CD4-positive, alpha-beta memory T cell (primary cell): ENCODE data around the gene SLC35B2. TPM values are rescaled to one million over a fixed set of nuclear protein-coding genes. Genes with fewer than 3 reads are reported as not detected.
A peak's percentile ranks its signal among the peaks of the same experiment; 100 is the strongest.

Experiments used
- CTCF ChIA-PET: fragments of 350-600 bp; sonication (Branson Sonifier 250); formaldehyde crosslinking; loops from one replicate; lab custom pipeline; 2021; ENCODE audit warnings: inconsistent platforms; ENCODE audit not compliant: partially characterized antibody; lab: Charles Lee
- POLR2A ChIA-PET: fragments of 350-600 bp; sonication (Branson Sonifier 250); formaldehyde crosslinking; loops from one replicate; lab custom pipeline; 2021; ENCODE audit not compliant: partially characterized antibody; lab: Charles Lee
- DNase-seq, 5 donors: peaks; one replicate each; pipeline versions ENCODE4 v3.0.0 to v3.0.0-alpha.2; 2020 to 2022; ENCODE audit warnings: mixed read lengths in 1 of 5
- H3K27ac ChIP-seq: one replicate; pipeline ENCODE4 v1.7.0; 2013; ENCODE audit warnings: low read depth, low read length
- H3K27me3 ChIP-seq: 2 replicates; pipeline ENCODE4 v1.7.0; 2013; ENCODE audit warnings: mild to moderate bottlenecking, low read length, moderate library complexity; ENCODE audit not compliant: insufficient read depth
- H3K36me3 ChIP-seq: 2 replicates; pipeline ENCODE4 v1.7.0; 2013; ENCODE audit warnings: mild to moderate bottlenecking, low read length, moderate library complexity; ENCODE audit not compliant: insufficient read depth
- H3K4me1 ChIP-seq: 2 replicates; pipeline ENCODE4 v1.7.0; 2013; ENCODE audit warnings: mild to moderate bottlenecking, low read length, moderate library complexity; ENCODE audit not compliant: insufficient read depth
- H3K4me3 ChIP-seq, 2 donors: one replicate each; pipeline ENCODE4 v1.7.0; 2013; ENCODE audit warnings: low read length in 2 of 2, mild to moderate bottlenecking in 1 of 2
- H3K9me3 ChIP-seq, 2 donors: one replicate each; pipeline ENCODE4 v1.7.0; 2013; ENCODE audit warnings: low read length in 2 of 2, control low read depth in 1 of 2; ENCODE audit not compliant: control insufficient read depth in 1 of 2
- H3K27ac Mint-ChIP-seq, 7 donors: one replicate each; pipeline ENCODE4 v1.8.0; 2020 to 2021; ENCODE audit warnings: mixed read lengths in 7 of 7, mild to moderate bottlenecking in 6 of 7, inconsistent platforms in 3 of 7, moderate library complexity in 3 of 7
- H3K27me3 Mint-ChIP-seq, 2 donors: one replicate each; pipeline ENCODE4 v1.8.0; 2020 to 2021; ENCODE audit warnings: mixed read lengths in 2 of 2
- H3K36me3 Mint-ChIP-seq, 2 donors: one replicate each; pipeline ENCODE4 v1.8.0; 2020 to 2021; ENCODE audit warnings: mixed read lengths in 2 of 2, inconsistent platforms in 1 of 2, mild to moderate bottlenecking in 1 of 2
- H3K4me1 Mint-ChIP-seq, 4 donors: one replicate each; pipeline ENCODE4 v1.8.0; 2020 to 2021; ENCODE audit warnings: mixed read lengths in 4 of 4, mild to moderate bottlenecking in 1 of 4
- H3K4me3 Mint-ChIP-seq, 8 donors: one replicate each; pipeline ENCODE4 v1.8.0; 2020 to 2021; ENCODE audit warnings: mixed read lengths in 8 of 8, mild to moderate bottlenecking in 7 of 8, moderate library complexity in 6 of 8, inconsistent platforms in 3 of 8
- H3K9me3 Mint-ChIP-seq, 8 donors: one replicate each; pipeline ENCODE4 v1.8.0; 2020 to 2021; ENCODE audit warnings: mixed read lengths in 8 of 8, mild to moderate bottlenecking in 5 of 8, inconsistent platforms in 3 of 8, moderate library complexity in 1 of 8
- intact Hi-C: fragments of 100-400 bp; cut with micrococcal nuclease; formaldehyde crosslinking; loops from one replicate; pipeline ENCODE4 v1.15.1; 2023
- polyA plus RNA-seq, 2 donors: library from polyadenylated mRNA; unstranded; fragments of 300-500 nt; fragmentation: Illumina TruSeq; gene quantifications; one replicate each; pipeline ENCODE4 v1.2.3, GENCODE V29; 2021
- total RNA-seq, 2 experiments: library from RNA; stranded (reverse); gene quantifications; one replicate each; pipeline ENCODE4 v1.2.3, GENCODE V29; 2021

Gene SLC35B2
- total and polyA plus RNA-seq, 4 experiments from 2014 or later, result 20.7 to 65.3 (median 31.2) TPM

DNA sequence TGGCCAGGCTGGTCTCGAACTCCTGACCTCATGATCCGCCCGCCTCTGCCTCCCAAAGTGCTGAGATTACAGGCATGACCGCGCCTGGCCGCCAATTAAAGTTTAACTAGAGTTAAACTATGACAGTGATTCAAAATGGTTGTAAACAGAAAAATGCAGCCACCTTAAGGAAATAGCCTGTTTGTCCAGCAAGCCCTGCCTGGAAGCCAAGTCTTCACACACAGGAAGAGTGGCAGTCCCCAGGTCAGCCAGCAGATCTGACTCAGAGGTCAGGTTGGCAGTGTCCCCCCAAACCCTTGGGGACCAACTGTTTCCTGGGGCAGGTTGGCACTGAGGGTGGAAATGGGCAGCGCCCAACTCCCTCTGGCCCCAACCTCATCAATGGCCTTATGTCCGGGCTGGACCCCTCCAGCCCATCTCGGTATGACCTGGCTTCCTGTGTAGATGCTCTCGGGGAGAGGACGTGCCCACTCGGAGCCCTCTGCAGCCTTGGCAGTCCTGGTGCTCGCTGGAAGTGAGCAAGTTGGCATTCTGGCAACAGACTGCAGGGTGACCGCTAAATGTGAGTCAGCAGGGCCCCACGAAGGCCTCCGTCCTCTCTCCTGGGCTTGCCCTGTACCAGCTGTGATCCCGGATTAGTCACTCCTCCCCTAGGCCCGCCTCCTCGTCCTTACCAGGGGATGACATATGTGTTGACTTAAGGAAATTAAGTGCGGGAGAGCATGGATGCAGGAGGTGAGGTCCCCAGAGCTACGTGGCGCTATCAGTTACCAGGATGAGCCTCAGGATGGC lies 20.1 kb downstream of the SLC35B2 start:
- CTCF ChIA-PET, result interaction anchor here (0.6 to 5.3 kb wide), 22 partner anchors 9 to 1247 kb away, joined by 3 to 84 read pairs (median 6); partner anchors contain the start of genes HSP90AB1, SLC29A1 and SLC35B2
- Histone ChIP-seq H3K27me3 (no peaks in the 10 kb centered on the region), H3K4me1 (peaks cover 12% of the 10 kb centered on the region), H3K4me3 (peak overlapping the region; percentile 8 to 95), H3K36me3 (no peaks in the 10 kb centered on the region), H3K27ac (peak overlapping the region; percentile 93), H3K9me3 (no peaks in the 10 kb centered on the region)
- peak overlapping the region; percentile 89 to 98 (median 95) for H3K27ac Mint-ChIP-seq
- intact Hi-C loops, result loop anchor here (1.0 kb wide), 2 partner anchors 14 to 141 kb away; partner anchors contain the start of gene SLC29A1
- H3K36me3 Mint-ChIP-seq, result no peaks in the 10 kb centered on the region
- peaks cover 2 to 15% (median 9%) of the 10 kb centered on the region in 4 donors for H3K4me1 Mint-ChIP-seq
- peak overlapping the region; percentile 85 to 93 (median 90) for H3K4me3 Mint-ChIP-seq
- no peaks in the 10 kb centered on the region for H3K27me3 Mint-ChIP-seq
- peak in 1 of 5 donors; percentile 82 for DNase-seq
- POLR2A ChIA-PET, result interaction anchor here (0.6 to 2.2 kb wide), 10 partner anchors 10 to 893 kb away, joined by 3 to 71 read pairs (median 4); partner anchors contain the start of genes HSP90AB1, SLC29A1 and SLC35B2
- no peaks in the 10 kb centered on the region for H3K9me3 Mint-ChIP-seq

- Histone ChIP-seq H3K9me3 (no peaks in the 10 kb centered on the region), H3K4me1 (peaks cover 12% of the 10 kb centered on the region), H3K4me3 (no peak overlapping the region), H3K27ac (no peak overlapping the region), H3K36me3 (no peaks in the 10 kb centered on the region), H3K27me3 (no peaks in the 10 kb centered on the region)
- Mint-ChIP-seq H3K4me1 (peaks cover 2 to 15% (median 9%) of the 10 kb centered on the region in 4 donors), H3K4me3 (peak overlapping the region in 1 of 8 donors; percentile 48), H3K9me3 (no peaks in the 10 kb centered on the region), H3K36me3 (no peaks in the 10 kb centered on the region), H3K27me3 (no peaks in the 10 kb centered on the region), H3K27ac (no peak overlapping the region)
- ChIA-PET CTCF (interaction anchor here (0.7 to 5.3 kb wide), 14 partner anchors 8 to 1248 kb away, joined by 3 to 84 read pairs (median 3); partner anchors contain the start of genes HSP90AB1 and SLC29A1), POLR2A (interaction anchor here (2.2 to 4.2 kb wide), 2 partner anchors 10 to 12 kb away, joined by 16 to 29 read pairs; partner anchors contain the start of genes HSP90AB1 and SLC29A1)
- DNase-seq, result no peak
- intact Hi-C loops, result no loop called here
Measured at GRCh38 chr6:44235891-44236516, 21.3 kb downstream of the SLC35B2 start.

- no peaks in the 10 kb centered on the region for H3K27me3 Mint-ChIP-seq
- POLR2A ChIA-PET, result interaction anchor here (4.2 kb wide), 1 partner anchor 11 kb away, joined by 29 read pairs; the partner anchor contains the start of gene HSP90AB1
Measured at GRCh38 chr6:44235269-44235668, 22.1 kb downstream of the SLC35B2 start.

GRCh38 chr6:44234101-44235025 lies 23.0 kb downstream of the SLC35B2 start:
- no peaks in the 10 kb centered on the region for H3K27me3 ChIP-seq
- no peak for DNase-seq
- H3K36me3 ChIP-seq, result no peaks in the 10 kb centered on the region
- Mint-ChIP-seq H3K27me3 (no peaks in the 10 kb centered on the region), H3K4me1 (peaks cover 2 to 15% (median 9%) of the 10 kb centered on the region in 4 donors), H3K36me3 (no peaks in the 10 kb centered on the region), H3K9me3 (no peaks in the 10 kb centered on the region), H3K4me3 (no peak overlapping the region), H3K27ac (peak overlapping the region in 1 of 7 donors; percentile 41)
- H3K27ac ChIP-seq, result no peak overlapping the region
- intact Hi-C loops, result no loop called here
- no peaks in the 10 kb centered on the region for H3K9me3 ChIP-seq
- no peak overlapping the region for H3K4me3 ChIP-seq
- POLR2A ChIA-PET, result interaction anchor here (4.2 kb wide), 1 partner anchor 12 kb away, joined by 29 read pairs; the partner anchor contains the start of gene HSP90AB1
- H3K4me1 ChIP-seq, result peaks cover 12% of the 10 kb centered on the region
- CTCF ChIA-PET, result interaction anchor here (0.7 to 5.3 kb wide), 6 partner anchors 10 to 65 kb away, joined by 3 to 84 read pairs (median 6); partner anchors contain the start of genes HSP90AB1, SLC29A1 and SLC35B2

More at GRCh38 chr6:44235269-44235668, 22.1 kb downstream of the SLC35B2 start:
- Histone ChIP-seq H3K27me3 (no peaks in the 10 kb centered on the region), H3K4me1 (peaks cover 12% of the 10 kb centered on the region), H3K4me3 (no peak overlapping the region), H3K27ac (no peak overlapping the region), H3K9me3 (no peaks in the 10 kb centered on the region), H3K36me3 (no peaks in the 10 kb centered on the region)
- CTCF ChIA-PET, result interaction anchor here (0.9 to 5.3 kb wide), 9 partner anchors 9 to 66 kb away, joined by 3 to 84 read pairs (median 5); partner anchors contain the start of genes HSP90AB1, SLC29A1 and SLC35B2
- Mint-ChIP-seq H3K9me3 (no peaks in the 10 kb centered on the region), H3K27ac (peak overlapping the region in 2 of 7 donors; percentile 20 to 23), H3K4me1 (peaks cover 2 to 15% (median 9%) of the 10 kb centered on the region in 4 donors), H3K36me3 (no peaks in the 10 kb centered on the region), H3K4me3 (no peak overlapping the region)
- DNase-seq, result no peak
- intact Hi-C loops, result no loop called here

DNA sequence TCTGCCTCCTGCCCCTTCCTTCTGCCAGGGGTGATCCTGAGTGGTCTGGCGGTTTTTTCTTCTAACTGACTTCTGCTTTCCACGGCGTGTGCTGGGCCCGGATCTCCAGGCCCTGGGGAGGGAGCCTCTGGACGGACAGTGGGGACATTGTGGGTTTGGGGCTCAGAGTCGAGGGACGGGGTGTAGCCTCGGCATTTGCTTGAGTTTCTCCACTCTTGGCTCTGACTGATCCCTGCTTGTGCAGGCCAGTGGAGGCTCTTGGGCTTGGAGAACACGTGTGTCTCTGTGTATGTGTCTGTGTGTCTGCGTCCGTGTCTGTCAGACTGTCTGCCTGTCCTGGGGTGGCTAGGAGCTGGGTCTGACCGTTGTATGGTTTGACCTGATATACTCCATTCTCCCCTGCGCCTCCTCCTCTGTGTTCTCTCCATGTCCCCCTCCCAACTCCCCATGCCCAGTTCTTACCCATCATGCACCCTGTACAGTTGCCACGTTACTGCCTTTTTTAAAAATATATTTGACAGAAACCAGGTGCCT lies 23.7 kb downstream of the SLC35B2 start:
- POLR2A ChIA-PET, result interaction anchor here (4.2 kb wide), 1 partner anchor 12 kb away, joined by 29 read pairs; the partner anchor contains the start of gene HSP90AB1
- Histone ChIP-seq H3K27me3 (no peaks in the 10 kb centered on the region), H3K4me1 (peaks cover 12% of the 10 kb centered on the region), H3K4me3 (no peak overlapping the region), H3K9me3 (no peaks in the 10 kb centered on the region), H3K36me3 (no peaks in the 10 kb centered on the region), H3K27ac (no peak overlapping the region)
- Mint-ChIP-seq H3K9me3 (no peaks in the 10 kb centered on the region), H3K4me3 (no peak overlapping the region), H3K27me3 (no peaks in the 10 kb centered on the region), H3K4me1 (peaks cover 2 to 15% (median 8%) of the 10 kb centered on the region in 4 donors), H3K36me3 (no peaks in the 10 kb centered on the region), H3K27ac (peak overlapping the region in 1 of 7 donors; percentile 42)
- no peak for DNase-seq
- intact Hi-C loops, result no loop called here
- CTCF ChIA-PET, result interaction anchor here (0.7 to 5.3 kb wide), 3 partner anchors 10 to 59 kb away, joined by 4 to 84 read pairs (median 9); partner anchors contain the start of gene SLC29A1
